ENCODE results near the gene MICA.

DNA sequence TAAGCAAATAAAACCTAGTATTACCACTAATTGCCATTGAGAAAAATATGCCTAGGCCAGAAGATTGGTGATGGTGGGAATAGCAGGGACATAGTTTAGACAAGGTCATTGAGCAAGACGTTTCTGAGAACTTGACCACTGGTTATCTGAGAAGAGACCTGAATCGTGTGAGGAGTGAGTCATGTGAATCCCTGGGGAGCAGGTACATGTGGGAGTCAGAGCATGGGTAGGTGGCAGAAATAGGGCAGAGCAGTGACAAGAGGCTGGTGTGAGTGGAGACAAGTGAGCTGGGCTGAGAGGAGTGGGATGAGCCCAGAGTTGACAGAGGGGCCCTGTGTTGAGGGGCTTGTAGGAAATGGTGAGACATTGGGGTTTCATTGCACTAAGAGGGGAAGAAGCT is 16.4 kb downstream of the MICA start:
- TF ChIP-seq, protein P1, sequence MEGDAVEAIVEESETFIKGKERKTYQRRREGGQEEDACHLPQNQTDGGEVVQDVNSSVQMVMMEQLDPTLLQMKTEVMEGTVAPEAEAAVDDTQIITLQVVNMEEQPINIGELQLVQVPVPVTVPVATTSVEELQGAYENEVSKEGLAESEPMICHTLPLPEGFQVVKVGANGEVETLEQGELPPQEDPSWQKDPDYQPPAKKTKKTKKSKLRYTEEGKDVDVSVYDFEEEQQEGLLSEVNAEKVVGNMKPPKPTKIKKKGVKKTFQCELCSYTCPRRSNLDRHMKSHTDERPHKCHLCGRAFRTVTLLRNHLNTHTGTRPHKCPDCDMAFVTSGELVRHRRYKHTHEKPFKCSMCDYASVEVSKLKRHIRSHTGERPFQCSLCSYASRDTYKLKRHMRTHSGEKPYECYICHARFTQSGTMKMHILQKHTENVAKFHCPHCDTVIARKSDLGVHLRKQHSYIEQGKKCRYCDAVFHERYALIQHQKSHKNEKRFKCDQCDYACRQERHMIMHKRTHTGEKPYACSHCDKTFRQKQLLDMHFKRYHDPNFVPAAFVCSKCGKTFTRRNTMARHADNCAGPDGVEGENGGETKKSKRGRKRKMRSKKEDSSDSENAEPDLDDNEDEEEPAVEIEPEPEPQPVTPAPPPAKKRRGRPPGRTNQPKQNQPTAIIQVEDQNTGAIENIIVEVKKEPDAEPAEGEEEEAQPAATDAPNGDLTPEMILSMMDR (IDR thresholded peaks at IDR 0.05; ENCODE audit: insufficient read depth, low read length, poor library complexity, severe bottlenecking) = no peak
- TF ChIP-seq EZH2phosphoT487 (conservative IDR thresholded peaks at IDR 0.05; ENCODE audit: low read length) = no peak
